OCI-LY3 (cell line): ENCODE data around the gene KLHDC7A.

Source experiments
- H2AFZ ChIP-seq: fragments of 200-600, 300-600 bp; shearing (Covaris generic); 2 replicates; pipeline ENCODE4 v1.6.0; 2014; ENCODE audit warnings: antibody characterized with exemption, low read depth, low read length
- H3K27ac ChIP-seq: fragments of 200-600, 300-600 bp; sonication (generic); 2 replicates; pipeline ENCODE4 v1.5.1; 2014; ENCODE audit warnings: mild to moderate bottlenecking, low read length, moderate library complexity, mixed read lengths
- H3K27me3 ChIP-seq: fragments of 200-600, 300-600 bp; sonication (generic); 2 replicates; pipeline ENCODE4 v1.6.1; 2014; ENCODE audit warnings: low read depth, low read length, mixed read lengths
- H3K36me3 ChIP-seq: fragments of 200-600, 300-600 bp; sonication (generic); replicated peaks from 2 replicates; pipeline ENCODE3; 2014; ENCODE audit warnings: low read depth, low read length, mixed read lengths
- H3K4me1 ChIP-seq: fragments of 300-600, 200-600 bp; sonication (generic); 2 replicates; pipeline ENCODE4 v1.6.1; 2014; ENCODE audit warnings: low read length, mixed read lengths
- H3K4me2 ChIP-seq: fragments of 200-600, 300-600 bp; sonication (generic); 2 replicates; pipeline ENCODE4 v1.6.1; 2014; ENCODE audit warnings: low read length, mixed read lengths
- H3K4me3 ChIP-seq: fragments of 300-600, 200-600 bp; sonication (generic); 2 replicates; pipeline ENCODE4 v1.5.1; 2014; ENCODE audit warnings: antibody characterized with exemption, mild to moderate bottlenecking, low read length, moderate library complexity
- H3K79me2 ChIP-seq: fragments of 300-600, 200-600 bp; shearing (Covaris generic); 2 replicates; pipeline ENCODE4 v1.6.1; 2014; ENCODE audit warnings: mild to moderate bottlenecking, low read length, mixed read lengths
- H3K9ac ChIP-seq: fragments of 300-600, 200-600 bp; shearing (Covaris generic); 2 replicates; pipeline ENCODE4 v1.6.0; 2014; ENCODE audit warnings: mild to moderate bottlenecking, low read length, moderate library complexity
- H3K9me3 ChIP-seq: fragments of 200-600, 300-600 bp; shearing (Covaris generic); 2 replicates; pipeline ENCODE4 v1.6.1; 2014; ENCODE audit warnings: low read length, mixed read lengths; ENCODE audit not compliant: insufficient read depth
- H4K20me1 ChIP-seq: fragments of 200-600, 300-600 bp; sonication (generic); 2 replicates; pipeline ENCODE4 v1.6.1; 2016; ENCODE audit warnings: low read length, mixed read lengths; ENCODE audit not compliant: insufficient read depth
- EZH2phosphoT487 ChIP-seq: fragments of 200-600 bp; shearing (Covaris generic); IDR thresholded peaks from 2 replicates; pipeline ENCODE4 v1.6.1; 2018; ENCODE audit warnings: antibody characterized with exemption, mixed run types, low read depth
- TF ChIP-seq, protein P1 (sequence below): fragments of 200-600, 300-600 bp; sonication (generic); IDR thresholded peaks from 2 replicates; pipeline ENCODE4 v1.5.1; 2014; ENCODE audit warnings: antibody characterized with exemption, low read length, low read depth

The KLHDC7A gene

DNA sequence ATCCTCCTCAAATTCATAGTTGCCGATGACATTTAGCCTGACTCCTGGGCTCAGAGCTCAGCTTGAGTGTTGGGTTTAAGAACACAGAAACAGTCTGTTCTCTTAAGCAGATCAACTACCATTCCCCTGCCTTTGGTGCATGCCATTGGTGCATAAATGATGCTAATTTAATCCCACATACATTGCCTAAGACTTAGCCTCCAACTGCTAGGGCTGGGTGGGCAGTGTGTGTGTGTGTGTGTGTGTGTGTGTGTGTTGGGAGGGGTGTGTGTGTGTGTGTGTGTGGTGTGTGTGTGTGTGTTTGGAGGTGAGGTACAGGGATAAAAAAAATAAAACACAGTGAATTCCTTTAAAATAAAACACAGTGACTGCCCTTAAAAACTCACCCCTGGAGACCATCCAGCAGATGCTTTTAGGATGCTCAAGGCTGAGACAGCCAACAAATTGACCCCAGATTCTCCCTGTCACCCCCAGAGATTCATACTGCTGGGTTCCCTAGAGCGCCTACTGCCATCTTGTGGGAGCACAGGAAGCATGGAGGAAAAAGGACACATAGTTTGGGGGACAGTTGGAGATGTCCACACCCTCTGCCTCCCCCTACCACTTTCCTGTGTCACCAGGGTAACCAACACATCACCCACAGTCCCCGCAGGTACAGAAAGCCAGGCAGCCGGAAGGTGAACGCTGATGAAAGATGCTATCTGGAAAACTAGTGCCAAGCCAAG lies 30.6 kb downstream of the KLHDC7A start:
- H3K27ac ChIP-seq: no peak overlapping the region
- H3K4me2 ChIP-seq: no peak overlapping the region
- H2AFZ ChIP-seq: no peak overlapping the region
- H3K79me2 ChIP-seq: no peaks in the 10 kb centered on the region
- H3K9me3 ChIP-seq: no peaks in the 10 kb centered on the region
- H4K20me1 ChIP-seq: no peaks in the 10 kb centered on the region
- no peak overlapping the region for H3K9ac ChIP-seq
- TF ChIP-seq, protein P1, sequence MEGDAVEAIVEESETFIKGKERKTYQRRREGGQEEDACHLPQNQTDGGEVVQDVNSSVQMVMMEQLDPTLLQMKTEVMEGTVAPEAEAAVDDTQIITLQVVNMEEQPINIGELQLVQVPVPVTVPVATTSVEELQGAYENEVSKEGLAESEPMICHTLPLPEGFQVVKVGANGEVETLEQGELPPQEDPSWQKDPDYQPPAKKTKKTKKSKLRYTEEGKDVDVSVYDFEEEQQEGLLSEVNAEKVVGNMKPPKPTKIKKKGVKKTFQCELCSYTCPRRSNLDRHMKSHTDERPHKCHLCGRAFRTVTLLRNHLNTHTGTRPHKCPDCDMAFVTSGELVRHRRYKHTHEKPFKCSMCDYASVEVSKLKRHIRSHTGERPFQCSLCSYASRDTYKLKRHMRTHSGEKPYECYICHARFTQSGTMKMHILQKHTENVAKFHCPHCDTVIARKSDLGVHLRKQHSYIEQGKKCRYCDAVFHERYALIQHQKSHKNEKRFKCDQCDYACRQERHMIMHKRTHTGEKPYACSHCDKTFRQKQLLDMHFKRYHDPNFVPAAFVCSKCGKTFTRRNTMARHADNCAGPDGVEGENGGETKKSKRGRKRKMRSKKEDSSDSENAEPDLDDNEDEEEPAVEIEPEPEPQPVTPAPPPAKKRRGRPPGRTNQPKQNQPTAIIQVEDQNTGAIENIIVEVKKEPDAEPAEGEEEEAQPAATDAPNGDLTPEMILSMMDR: no peak
- TF ChIP-seq EZH2phosphoT487: no peak
- no peaks in the 10 kb centered on the region for H3K4me1 ChIP-seq
- no peaks in the 10 kb centered on the region for H3K36me3 ChIP-seq
- no peak overlapping the region for H3K4me3 ChIP-seq
- no peaks in the 10 kb centered on the region for H3K27me3 ChIP-seq

DNA sequence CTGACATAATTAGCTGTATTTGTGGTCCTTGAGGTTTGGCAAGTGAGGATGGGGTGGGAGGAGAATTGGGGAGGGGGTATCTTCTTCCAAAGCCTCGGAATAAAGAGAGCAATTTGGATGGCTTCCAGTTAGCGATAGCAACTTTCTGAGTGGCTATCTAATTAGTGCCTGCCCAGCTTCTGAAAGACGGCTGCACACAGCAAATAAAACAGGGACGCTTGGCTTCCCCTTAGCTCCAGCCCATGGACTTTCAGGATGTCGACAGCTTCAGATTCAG lies 31.1 kb downstream of the KLHDC7A start:
- Histone ChIP-seq H3K4me2 (no peak overlapping the region), H3K4me3 (no peak overlapping the region), H2AFZ (no peak overlapping the region), H3K4me1 (no peaks in the 10 kb centered on the region), H3K27me3 (no peaks in the 10 kb centered on the region), H3K9ac (no peak overlapping the region), H4K20me1 (no peaks in the 10 kb centered on the region), H3K9me3 (no peaks in the 10 kb centered on the region), H3K27ac (no peak overlapping the region), H3K36me3 (no peaks in the 10 kb centered on the region), H3K79me2 (no peaks in the 10 kb centered on the region)
- TF ChIP-seq, protein P1: no peak
- no peak for TF ChIP-seq EZH2phosphoT487

DNA sequence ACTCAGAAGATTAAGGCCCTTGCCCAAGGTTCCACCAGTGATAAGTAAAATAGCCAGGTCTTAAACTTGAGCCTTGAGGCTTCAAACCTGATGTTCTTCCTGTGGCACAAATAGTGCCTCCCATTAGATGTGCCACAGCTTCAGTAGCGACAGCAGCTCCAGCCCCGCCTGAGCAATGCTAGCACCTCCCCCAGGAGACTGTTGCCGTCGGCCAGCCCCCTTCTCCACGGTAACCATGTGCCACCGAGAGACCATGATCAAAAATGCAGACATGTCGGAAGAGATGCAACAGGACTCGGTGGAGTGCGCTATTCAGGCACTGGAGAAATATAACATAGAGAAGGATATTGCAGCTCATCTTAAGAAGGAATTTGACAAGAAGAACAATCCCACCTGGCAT lies 32.2 kb downstream of the KLHDC7A start:
- Histone ChIP-seq H2AFZ (no peak overlapping the region), H3K27ac (no peak overlapping the region), H3K9me3 (no peaks in the 10 kb centered on the region), H3K4me3 (no peak overlapping the region), H3K4me2 (no peak overlapping the region), H3K27me3 (no peaks in the 10 kb centered on the region), H3K4me1 (no peaks in the 10 kb centered on the region), H3K9ac (no peak overlapping the region), H3K79me2 (no peaks in the 10 kb centered on the region), H3K36me3 (no peaks in the 10 kb centered on the region), H4K20me1 (no peaks in the 10 kb centered on the region)
- TF ChIP-seq, protein P1: no peak
- TF ChIP-seq EZH2phosphoT487: no peak

DNA sequence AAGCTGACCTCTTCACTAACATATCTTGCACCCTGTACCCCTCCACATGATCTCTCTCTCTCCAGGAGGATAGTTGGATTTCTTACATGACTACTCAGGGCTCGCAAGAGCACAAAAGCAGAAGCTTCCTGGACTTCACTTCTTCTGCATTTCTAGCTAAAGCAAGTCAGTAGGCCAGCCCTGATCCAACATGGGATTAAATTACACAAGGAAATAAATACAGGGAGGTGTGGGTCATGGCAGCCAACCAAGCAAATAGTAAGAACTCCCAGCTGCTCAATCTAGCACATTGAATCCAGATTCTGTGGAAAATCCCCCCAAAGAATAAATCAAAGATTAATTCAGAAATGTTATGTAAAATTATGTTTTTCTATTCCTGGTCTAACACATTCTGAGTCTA lies 33.3 kb downstream of the KLHDC7A start:
- no peak for TF ChIP-seq EZH2phosphoT487
- TF ChIP-seq, protein P1: no peak
- H3K4me1 ChIP-seq: no peaks in the 10 kb centered on the region
- no peak overlapping the region for H2AFZ ChIP-seq
- no peak overlapping the region for H3K4me2 ChIP-seq
- no peak overlapping the region for H3K4me3 ChIP-seq
- H3K36me3 ChIP-seq: no peaks in the 10 kb centered on the region
- H3K9me3 ChIP-seq: no peaks in the 10 kb centered on the region
- H3K79me2 ChIP-seq: no peaks in the 10 kb centered on the region
- H3K27ac ChIP-seq: no peak overlapping the region
- no peaks in the 10 kb centered on the region for H4K20me1 ChIP-seq
- no peak overlapping the region for H3K9ac ChIP-seq
- H3K27me3 ChIP-seq: no peaks in the 10 kb centered on the region
